ENCODE data around the gene ZBTB8B.
"Not testable (repeated sequence)": the region's sequence is repeated elsewhere in the genome, so short reads cannot be mapped to it uniquely, and the experiment has no call there.

ZBTB8B gene

GRCh38 chr1:32468791-32469190 lies 3.9 kb downstream of the ZBTB8B start:
- DNase-seq (ENCODE audit: low read depth in 3 of 3, low spot score in 1 of 3): no peak

GRCh38 chr1:32470431-32470830 lies 5.6 kb downstream of the ZBTB8B start:
- DNase-seq (ENCODE audit: low read depth in 3 of 3, low spot score in 1 of 3): no peak

- no peak for DNase-seq (ENCODE audit: low read depth in 3 of 3, low spot score in 1 of 3)
These were observed 6.3 kb downstream of the ZBTB8B start for GRCh38 chr1:32470991-32471694.

GRCh38 chr1:32471695-32472362 lies 7.0 kb downstream of the ZBTB8B start:
- DNase-seq (ENCODE audit: low read depth in 3 of 3, low spot score in 1 of 3): no peak

- not testable (repeated sequence) for DNase-seq (ENCODE audit: low read depth in 3 of 3, low spot score in 1 of 3)
These were observed 8.1 kb downstream of the ZBTB8B start for GRCh38 chr1:32472966-32473365.

- no peak for DNase-seq (ENCODE audit: low read depth in 3 of 3, low spot score in 1 of 3)
These were observed 10.1 kb downstream of the ZBTB8B start for GRCh38 chr1:32474954-32475353.

GRCh38 chr1:32480003-32480402 lies 15.1 kb downstream of the ZBTB8B start:
- no peak for DNase-seq (ENCODE audit: low read depth in 3 of 3, low spot score in 1 of 3)

GRCh38 chr1:32480761-32481160 lies 15.9 kb downstream of the ZBTB8B start:
- DNase-seq (ENCODE audit: low read depth in 3 of 3, low spot score in 1 of 3): no peak

- DNase-seq (ENCODE audit: low read depth in 3 of 3, low spot score in 1 of 3): not testable (repeated sequence)
These were observed 16.9 kb downstream of the ZBTB8B start for GRCh38 chr1:32481788-32482187.

GRCh38 chr1:32485554-32486255 lies 20.8 kb downstream of the ZBTB8B start:
- DNase-seq (ENCODE audit: low read depth in 3 of 3, low spot score in 1 of 3): no peak

- DNase-seq (ENCODE audit: low read depth in 3 of 3, low spot score in 1 of 3): no peak
These were observed 21.7 kb downstream of the ZBTB8B start for GRCh38 chr1:32486463-32487113.

GRCh38 chr1:32487182-32487581 lies 22.3 kb downstream of the ZBTB8B start:
- no peak for DNase-seq (ENCODE audit: low read depth in 3 of 3, low spot score in 1 of 3)

- no peak for DNase-seq (ENCODE audit: low read depth in 3 of 3, low spot score in 1 of 3)
These were observed 25.0 kb downstream of the ZBTB8B start for GRCh38 chr1:32489774-32490454.

- no peak for DNase-seq (ENCODE audit: low read depth in 3 of 3, low spot score in 1 of 3)
These were observed 26.5 kb downstream of the ZBTB8B start for GRCh38 chr1:32491386-32491785.

- DNase-seq (ENCODE audit: low read depth in 3 of 3, low spot score in 1 of 3): no peak
These were observed 29.3 kb downstream of the ZBTB8B start for GRCh38 chr1:32494196-32494595.

- DNase-seq (ENCODE audit: low read depth in 3 of 3, low spot score in 1 of 3): no peak
These were observed 30.0 kb downstream of the ZBTB8B start for GRCh38 chr1:32494711-32495337.

GRCh38 chr1:32496127-32496526 lies 31.3 kb downstream of the ZBTB8B start:
- no peak for DNase-seq (ENCODE audit: low read depth in 3 of 3, low spot score in 1 of 3)

- no peak for DNase-seq (ENCODE audit: low read depth in 3 of 3, low spot score in 1 of 3)
These were observed 33.9 kb downstream of the ZBTB8B start for GRCh38 chr1:32498751-32499150.

- DNase-seq (ENCODE audit: low read depth in 3 of 3, low spot score in 1 of 3): no peak
These were observed 35.7 kb downstream of the ZBTB8B start for GRCh38 chr1:32500387-32501209.

- DNase-seq (ENCODE audit: low read depth in 3 of 3, low spot score in 1 of 3): no peak
These were observed 37.0 kb downstream of the ZBTB8B start for GRCh38 chr1:32501865-32502264.
